Measurements from ENCODE around the gene LDHD.

DNA sequence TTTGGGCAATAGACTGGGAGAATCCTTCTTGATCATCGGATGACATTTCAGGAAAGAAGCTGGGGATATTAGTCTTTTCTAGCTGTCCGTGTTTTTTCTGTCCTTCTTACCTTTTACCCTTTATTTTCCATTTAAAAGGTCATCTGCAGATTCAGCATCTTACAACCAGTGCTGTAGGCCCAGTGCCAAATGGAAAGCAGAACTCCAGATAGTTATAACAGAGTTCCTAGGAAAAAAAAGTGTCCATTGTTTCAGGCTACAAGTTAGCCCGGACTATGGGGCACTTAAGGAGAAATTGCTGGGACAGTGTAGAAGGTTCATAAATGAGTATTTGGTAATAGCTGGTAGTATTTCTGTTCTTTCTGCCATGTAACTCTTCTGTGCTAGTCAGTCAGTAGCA, 28.4 kb downstream of the LDHD start:
- TF ChIP-seq, protein P1, sequence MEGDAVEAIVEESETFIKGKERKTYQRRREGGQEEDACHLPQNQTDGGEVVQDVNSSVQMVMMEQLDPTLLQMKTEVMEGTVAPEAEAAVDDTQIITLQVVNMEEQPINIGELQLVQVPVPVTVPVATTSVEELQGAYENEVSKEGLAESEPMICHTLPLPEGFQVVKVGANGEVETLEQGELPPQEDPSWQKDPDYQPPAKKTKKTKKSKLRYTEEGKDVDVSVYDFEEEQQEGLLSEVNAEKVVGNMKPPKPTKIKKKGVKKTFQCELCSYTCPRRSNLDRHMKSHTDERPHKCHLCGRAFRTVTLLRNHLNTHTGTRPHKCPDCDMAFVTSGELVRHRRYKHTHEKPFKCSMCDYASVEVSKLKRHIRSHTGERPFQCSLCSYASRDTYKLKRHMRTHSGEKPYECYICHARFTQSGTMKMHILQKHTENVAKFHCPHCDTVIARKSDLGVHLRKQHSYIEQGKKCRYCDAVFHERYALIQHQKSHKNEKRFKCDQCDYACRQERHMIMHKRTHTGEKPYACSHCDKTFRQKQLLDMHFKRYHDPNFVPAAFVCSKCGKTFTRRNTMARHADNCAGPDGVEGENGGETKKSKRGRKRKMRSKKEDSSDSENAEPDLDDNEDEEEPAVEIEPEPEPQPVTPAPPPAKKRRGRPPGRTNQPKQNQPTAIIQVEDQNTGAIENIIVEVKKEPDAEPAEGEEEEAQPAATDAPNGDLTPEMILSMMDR (IDR thresholded peaks at IDR 0.05) = no peak
- TF ChIP-seq POLR2A (IDR thresholded peaks at IDR 0.05) = no peak
